Testis (tissue), 3 donors: ENCODE results near the gene SPEN. TPM values are rescaled to one million over a fixed set of nuclear protein-coding genes. Genes with fewer than 3 reads are reported as not detected.

Experiments
- DNase-seq: peaks from one replicate; pipeline ENCODE4 v3.0.0-alpha.2; 2019
- H3K27ac ChIP-seq, 2 donors: fragments of 200-600 bp; sonication (generic); one replicate each; pipeline ENCODE4 v1.5.1; 2019
- H3K27me3 ChIP-seq: fragments of 200-600 bp; sonication (generic); one replicate; pipeline ENCODE4 v1.5.1; 2019
- H3K36me3 ChIP-seq: fragments of 200-600 bp; sonication (generic); one replicate; pipeline ENCODE4 v1.5.1; 2017; ENCODE audit warnings: low read depth; ENCODE audit errors: missing control alignments
- H3K4me1 ChIP-seq: fragments of 200-600 bp; sonication (generic); one replicate; pipeline ENCODE4 v1.5.1; 2019
- H3K4me3 ChIP-seq, 2 donors: fragments of 200-600 bp; sonication (generic); one replicate each; pipeline ENCODE4 v1.5.1; 2017 to 2019
- H3K9me3 ChIP-seq: fragments of 200-600 bp; sonication (generic); one replicate; pipeline ENCODE4 v1.5.1; 2017
- CTCF ChIP-seq, 3 experiments: fragments of 450-650 bp in 2 of 3; fragments of 200-600 bp in 1 of 3; sonication (generic) in 1 of 3; IDR thresholded peaks; one replicate each; pipeline ENCODE4 v1.5.1; 2016 to 2019; ENCODE audit warnings: antibody characterized with exemption in 3 of 3, mild to moderate bottlenecking in 2 of 3, moderate library complexity in 1 of 3
- POLR2A ChIP-seq: fragments of 450-650 bp; IDR thresholded peaks from one replicate; pipeline ENCODE4 v1.6.1; 2017; ENCODE audit warnings: antibody characterized with exemption, mild to moderate bottlenecking, moderate library complexity
- WGBS, 2 donors: methylation state at CpG; one replicate each; pipeline ENCODE4 v1.1.5; 2018; 5-methylcytosine and 5-hydroxymethylcytosine counted together
- intact Hi-C: fragments of 100-400 bp; cut with DNase I; formaldehyde crosslinking; loops from one replicate; pipeline ENCODE4 v1.15.1; 2023; ENCODE audit warnings: low total_unique reads
- polyA plus RNA-seq: library from polyadenylated mRNA; stranded (reverse); fragments of 350-450 nt; fragmentation: Illumina TruSeq; extraction: RNeasy Lipid Tissue Mini Kit (QIAGEN cat#74804); gene quantifications from one replicate; pipeline ENCODE4 v1.2.3, GENCODE V29; 2014; ENCODE audit warnings: low read depth, low replicate concordance; ENCODE audit not compliant: insufficient read depth
- total RNA-seq, 2 donors: library from RNA; depleted of rRNA; stranded (reverse); fragments of >200 nt; gene quantifications; one replicate each; pipeline ENCODE4 v1.2.3, GENCODE V29; 2016

SPEN gene
- total and polyA plus RNA-seq, 3 donors from 2014 or later: 53.2 to 60.6 (median 54.8) TPM

GRCh38 chr1:15808955-15809354 is 38.6 kb upstream of the SPEN start:
- no peaks in the 10 kb centered on the region for H3K9me3 ChIP-seq
- no peak for TF ChIP-seq CTCF (IDR thresholded peaks at IDR 0.05)
- no peak for TF ChIP-seq POLR2A
- H3K36me3 ChIP-seq: no peaks in the 10 kb centered on the region
- H3K4me3 ChIP-seq: no peak overlapping the region
- H3K27ac ChIP-seq: no peak overlapping the region
- intact Hi-C loops: no loop called here
- peaks cover 5% of the 10 kb centered on the region for H3K4me1 ChIP-seq
- no peaks in the 10 kb centered on the region for H3K27me3 ChIP-seq
- no peak for DNase-seq
- 94% methylated on average over 1 of the region's 1 CpG for WGBS, 2 donors

GRCh38 chr1:15810073-15810472 is 37.4 kb upstream of the SPEN start:
- no peak for DNase-seq
- H3K27me3 ChIP-seq: no peaks in the 10 kb centered on the region
- no peak overlapping the region for H3K4me3 ChIP-seq
- no peak for TF ChIP-seq POLR2A
- TF ChIP-seq CTCF (IDR thresholded peaks at IDR 0.05): no peak
- intact Hi-C loops: no loop called here
- H3K4me1 ChIP-seq: peaks cover 5% of the 10 kb centered on the region
- H3K36me3 ChIP-seq: no peaks in the 10 kb centered on the region
- H3K9me3 ChIP-seq: no peaks in the 10 kb centered on the region
- WGBS, 2 donors: 45 to 50% methylated on average over 1 of the region's 1 CpG
- H3K27ac ChIP-seq: peak overlapping the region in 1 of 2 donors; percentile 48

DNA sequence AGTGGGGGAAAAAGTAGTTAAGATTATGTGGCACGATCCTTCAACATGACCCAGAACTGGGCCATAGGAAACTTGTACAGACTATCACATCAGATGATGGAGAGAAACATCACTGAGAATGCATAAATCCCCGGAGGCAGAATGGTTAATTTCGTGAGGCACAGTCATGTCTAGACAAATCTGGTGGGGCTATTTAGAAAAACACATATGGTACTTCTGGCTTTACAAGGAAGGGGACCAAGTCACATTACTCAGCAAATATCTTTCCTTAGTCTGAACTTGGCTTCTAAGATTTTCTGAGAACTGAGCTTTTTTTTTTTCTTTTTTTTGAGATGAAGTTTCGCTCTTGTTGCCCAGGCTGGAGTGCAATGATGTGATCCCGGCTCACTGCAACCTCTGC is 30.8 kb upstream of the SPEN start:
- H3K27me3 ChIP-seq: no peaks in the 10 kb centered on the region
- no peaks in the 10 kb centered on the region for H3K36me3 ChIP-seq
- H3K4me1 ChIP-seq: peaks cover 5% of the 10 kb centered on the region
- 70 to 85% methylated on average over 5 of the region's 5 CpGs for WGBS, 2 donors
- no peak overlapping the region for H3K27ac ChIP-seq
- intact Hi-C loops: no loop called here
- H3K4me3 ChIP-seq: no peak overlapping the region
- TF ChIP-seq POLR2A (no peak), CTCF (IDR thresholded peaks at IDR 0.05) (no peak)
- no peak for DNase-seq
- no peaks in the 10 kb centered on the region for H3K9me3 ChIP-seq

GRCh38 chr1:15820478-15820877 is 27.0 kb upstream of the SPEN start:
- intact Hi-C loops: no loop called here
- TF ChIP-seq POLR2A (no peak), CTCF (IDR thresholded peaks at IDR 0.05) (no peak)
- DNase-seq: no peak
- H3K9me3 ChIP-seq: no peaks in the 10 kb centered on the region
- H3K27me3 ChIP-seq: no peaks in the 10 kb centered on the region
- H3K27ac ChIP-seq: no peak overlapping the region
- 93 to 97% methylated on average over 3 of the region's 3 CpGs for WGBS, 2 donors
- peaks cover 7% of the 10 kb centered on the region for H3K4me1 ChIP-seq
- no peaks in the 10 kb centered on the region for H3K36me3 ChIP-seq
- no peak overlapping the region for H3K4me3 ChIP-seq

GRCh38 chr1:15825800-15826199 is 21.7 kb upstream of the SPEN start:
- H3K4me1 ChIP-seq: peaks cover 16% of the 10 kb centered on the region
- peak overlapping the region in 1 of 2 donors; percentile 14 for H3K27ac ChIP-seq
- no peaks in the 10 kb centered on the region for H3K9me3 ChIP-seq
- no peaks in the 10 kb centered on the region for H3K27me3 ChIP-seq
- intact Hi-C loops: no loop called here
- no peak overlapping the region for H3K4me3 ChIP-seq
- DNase-seq: no peak
- TF ChIP-seq CTCF (IDR thresholded peaks at IDR 0.05) (no peak), POLR2A (no peak)
- H3K36me3 ChIP-seq: no peaks in the 10 kb centered on the region
